Measurements from ENCODE around the gene CHL1. TPM values are rescaled to one million over a fixed set of nuclear protein-coding genes. Genes with fewer than 3 reads are reported as not detected.

CHL1 gene
- total RNA-seq, 1 donor from 2014 or later = 7.4 TPM

DNA sequence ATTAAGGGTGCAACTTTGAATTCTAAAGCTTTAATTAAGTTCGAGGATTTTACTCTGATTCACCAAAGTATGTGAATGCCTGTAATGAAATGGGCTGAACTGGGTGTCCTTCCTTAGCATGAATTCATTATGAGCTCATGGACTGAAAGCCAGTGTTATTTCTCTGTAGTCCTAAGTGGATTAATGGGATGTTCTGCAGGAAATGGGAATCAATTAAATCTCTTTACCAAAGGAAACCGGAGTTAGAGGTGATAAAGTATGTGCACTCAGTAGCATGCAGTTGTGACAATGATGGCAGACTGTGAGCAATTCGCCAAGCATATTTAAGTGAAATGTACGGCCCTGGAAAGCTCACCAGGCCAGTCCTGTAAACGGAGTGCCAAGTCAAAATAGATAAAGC lies 138.7 kb downstream of the CHL1 start:
- Mint-ChIP-seq H3K4me1 (peaks cover 8% of the 10 kb centered on the region), H3K9me3 (no peaks in the 10 kb centered on the region), H3K27ac (no peak overlapping the region), H3K27me3 (no peaks in the 10 kb centered on the region), H3K36me3 (ENCODE audit: low read depth) (no peaks in the 10 kb centered on the region), H3K4me3 (no peak overlapping the region)
- intact Hi-C loops (cut with micrococcal nuclease) = no loop called here
- DNase-seq (no peak), ATAC-seq (ENCODE audit: low read depth) (no peak)
- TF ChIP-seq, protein P1, sequence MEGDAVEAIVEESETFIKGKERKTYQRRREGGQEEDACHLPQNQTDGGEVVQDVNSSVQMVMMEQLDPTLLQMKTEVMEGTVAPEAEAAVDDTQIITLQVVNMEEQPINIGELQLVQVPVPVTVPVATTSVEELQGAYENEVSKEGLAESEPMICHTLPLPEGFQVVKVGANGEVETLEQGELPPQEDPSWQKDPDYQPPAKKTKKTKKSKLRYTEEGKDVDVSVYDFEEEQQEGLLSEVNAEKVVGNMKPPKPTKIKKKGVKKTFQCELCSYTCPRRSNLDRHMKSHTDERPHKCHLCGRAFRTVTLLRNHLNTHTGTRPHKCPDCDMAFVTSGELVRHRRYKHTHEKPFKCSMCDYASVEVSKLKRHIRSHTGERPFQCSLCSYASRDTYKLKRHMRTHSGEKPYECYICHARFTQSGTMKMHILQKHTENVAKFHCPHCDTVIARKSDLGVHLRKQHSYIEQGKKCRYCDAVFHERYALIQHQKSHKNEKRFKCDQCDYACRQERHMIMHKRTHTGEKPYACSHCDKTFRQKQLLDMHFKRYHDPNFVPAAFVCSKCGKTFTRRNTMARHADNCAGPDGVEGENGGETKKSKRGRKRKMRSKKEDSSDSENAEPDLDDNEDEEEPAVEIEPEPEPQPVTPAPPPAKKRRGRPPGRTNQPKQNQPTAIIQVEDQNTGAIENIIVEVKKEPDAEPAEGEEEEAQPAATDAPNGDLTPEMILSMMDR (IDR thresholded peaks at IDR 0.05) = no peak
- ChIA-PET CTCF (interaction anchor here (2.3 kb wide), 1 partner anchor 19 kb away, joined by 9 read pairs; no protein-coding TSS in a partner anchor), POLR2A (no interaction called here)

- Mint-ChIP-seq H3K27me3 (no peaks in the 10 kb centered on the region), H3K4me3 (no peak overlapping the region), H3K36me3 (ENCODE audit: low read depth) (no peaks in the 10 kb centered on the region), H3K4me1 (no peaks in the 10 kb centered on the region), H3K9me3 (no peaks in the 10 kb centered on the region), H3K27ac (no peak overlapping the region)
- ATAC-seq (ENCODE audit: low read depth) (no peak), DNase-seq (no peak)
- POLR2A ChIA-PET = no interaction called here
- intact Hi-C loops (cut with micrococcal nuclease) = no loop called here
- CTCF ChIA-PET = no interaction called here
- TF ChIP-seq, protein P1 (IDR thresholded peaks at IDR 0.05) = no peak
Measured at GRCh38 chr3:339351-339750, 142.8 kb downstream of the CHL1 start.

GRCh38 chr3:341998-342397 lies 145.4 kb downstream of the CHL1 start:
- TF ChIP-seq, protein P1 (IDR thresholded peaks at IDR 0.05) = no peak
- ChIA-PET CTCF (interaction anchor here (1.1 kb wide), 1 partner anchor 12 kb away, joined by 6 read pairs; no protein-coding TSS in a partner anchor), POLR2A (no interaction called here)
- intact Hi-C loops (cut with micrococcal nuclease) = no loop called here
- H3K27me3 Mint-ChIP-seq = no peaks in the 10 kb centered on the region
- H3K4me1 Mint-ChIP-seq = no peaks in the 10 kb centered on the region
- ATAC-seq (ENCODE audit: low read depth) (no peak), DNase-seq (no peak)
- no peaks in the 10 kb centered on the region for H3K36me3 Mint-ChIP-seq (ENCODE audit: low read depth)
- H3K9me3 Mint-ChIP-seq = no peaks in the 10 kb centered on the region
- H3K4me3 Mint-ChIP-seq = no peak overlapping the region
- H3K27ac Mint-ChIP-seq = no peak overlapping the region

DNA sequence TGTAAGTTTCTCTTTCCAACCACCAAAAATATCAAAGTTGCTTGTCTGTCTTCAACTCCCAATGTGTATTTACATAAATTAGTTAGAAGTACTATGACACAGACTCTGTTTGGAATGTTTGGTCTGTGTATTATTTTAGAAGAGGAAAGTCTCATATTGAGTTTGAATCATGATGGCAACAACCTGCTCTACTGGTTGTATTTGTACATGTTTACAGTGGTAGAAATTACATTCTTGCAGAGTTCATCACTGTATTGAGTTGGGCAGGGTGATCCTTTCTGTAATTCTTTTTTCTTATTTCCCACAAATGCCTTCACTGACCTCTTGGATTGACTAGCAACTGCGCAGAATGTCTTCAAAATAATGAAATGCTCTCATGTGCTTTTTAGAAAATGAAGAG lies 149.6 kb downstream of the CHL1 start:
- ChIA-PET POLR2A (no interaction called here), CTCF (interaction anchor here (1.6 kb wide), 1 partner anchor 8 kb away, joined by 6 read pairs; no protein-coding TSS in a partner anchor)
- H3K4me1 Mint-ChIP-seq = no peaks in the 10 kb centered on the region
- TF ChIP-seq, protein P1 (IDR thresholded peaks at IDR 0.05) = no peak
- H3K4me3 Mint-ChIP-seq = no peak overlapping the region
- no peak for DNase-seq
- H3K36me3 Mint-ChIP-seq (ENCODE audit: low read depth) = no peaks in the 10 kb centered on the region
- intact Hi-C loops (cut with micrococcal nuclease) = no loop called here
- ATAC-seq (ENCODE audit: low read depth) = no peak
- H3K27ac Mint-ChIP-seq = no peak overlapping the region
- H3K9me3 Mint-ChIP-seq = no peaks in the 10 kb centered on the region
- H3K27me3 Mint-ChIP-seq = no peaks in the 10 kb centered on the region

- peaks cover 1% of the 10 kb centered on the region for H3K4me1 Mint-ChIP-seq
- no peaks in the 10 kb centered on the region for H3K27me3 Mint-ChIP-seq
- H3K27ac Mint-ChIP-seq = no peak overlapping the region
- H3K36me3 Mint-ChIP-seq (ENCODE audit: low read depth) = no peaks in the 10 kb centered on the region
- DNase-seq (no peak), ATAC-seq (ENCODE audit: low read depth) (no peak)
- TF ChIP-seq, protein P1 (IDR thresholded peaks at IDR 0.05) = no peak
- no peaks in the 10 kb centered on the region for H3K9me3 Mint-ChIP-seq
- ChIA-PET POLR2A (no interaction called here), CTCF (interaction anchor here (1.0 kb wide), 1 partner anchor 305 kb away, joined by 3 read pairs; no protein-coding TSS in a partner anchor)
- H3K4me3 Mint-ChIP-seq = no peak overlapping the region
- intact Hi-C loops (cut with micrococcal nuclease) = no loop called here
Measured at GRCh38 chr3:347581-347980, 151.0 kb downstream of the CHL1 start.

All from activated B cell treated with CpG ODN at 0.5 μM for 24 hours (primary cell).